Lower leg skin (tissue), 4 donors: ENCODE measurements around the gene CYS1. TPM values are rescaled to one million over a fixed set of nuclear protein-coding genes. Genes with fewer than 3 reads are reported as not detected.

Experiments
- DNase-seq, 2 donors: peaks; one replicate each; pipeline ENCODE4 v3.0.0-alpha.2; 2019; ENCODE audit warnings: low spot score in 2 of 2
- H3K4me3 ChIP-seq: fragments of 200-600 bp; sonication (generic); 2 replicates; pipeline ENCODE4 v1.5.1; 2017; ENCODE audit warnings: mild to moderate bottlenecking, low read depth; ENCODE audit not compliant: poor library complexity, severe bottlenecking
- POLR2A ChIP-seq, 2 donors: fragments of 450-650 bp; IDR thresholded peaks; one replicate each; pipeline ENCODE4 v1.6.1; 2016 to 2017; ENCODE audit warnings: antibody characterized with exemption in 2 of 2, mild to moderate bottlenecking in 1 of 2, moderate library complexity in 1 of 2
- WGBS, 2 donors: methylation state at CpG; one replicate each; pipeline ENCODE4 v1.1.5; 2018; 5-methylcytosine and 5-hydroxymethylcytosine counted together
- intact Hi-C: fragments of 100-400 bp; cut with DNase I; formaldehyde crosslinking; loops from one replicate; pipeline ENCODE4 v1.15.0; 2023; ENCODE audit warnings: low total_unique reads
- total RNA-seq, 4 donors: library from RNA; depleted of rRNA; stranded (reverse); fragments of >200 nt; gene quantifications; one replicate each; pipeline ENCODE4 v1.1.0, GENCODE V29; 2016
- TF ChIP-seq, protein P1 (sequence below), 3 donors: fragments of 450-650 bp; IDR thresholded peaks; one replicate each; pipeline ENCODE4 v1.5.1; 2016; ENCODE audit warnings: antibody characterized with exemption in 3 of 3, mild to moderate bottlenecking in 3 of 3, moderate library complexity in 2 of 3

CYS1 gene
- total RNA-seq, 4 donors from 2014 or later, result 0.25 to 0.98 (median 0.62) TPM; not detected in 1

DNA sequence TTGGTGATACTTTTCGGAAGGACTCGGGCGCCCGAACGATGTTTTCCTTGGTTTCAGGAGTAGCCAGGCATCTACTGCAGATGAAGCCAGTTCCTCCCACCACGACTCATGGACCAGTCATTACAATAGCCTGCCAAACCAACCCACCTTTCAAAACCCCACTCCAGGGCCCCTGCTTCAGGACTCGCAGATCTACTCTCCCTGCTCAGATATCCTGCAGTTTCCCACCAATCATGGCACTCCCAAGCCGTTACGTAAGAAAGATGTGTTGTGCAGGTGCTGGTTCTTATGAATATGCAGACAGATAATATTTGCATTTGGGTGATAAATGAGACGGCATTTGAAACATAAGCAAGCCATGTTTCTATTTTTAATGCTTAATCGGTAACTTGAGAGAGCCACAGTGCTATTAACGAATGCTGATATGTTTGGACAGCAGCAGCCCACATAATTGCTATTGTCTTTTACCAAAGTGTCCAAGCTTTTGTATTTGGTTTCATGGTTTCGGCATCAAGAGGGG is 3.5 kb upstream of the CYS1 start:
- intact Hi-C loops, result no loop called here
- no peak overlapping the region for H3K4me3 ChIP-seq
- DNase-seq, result no peak
- TF ChIP-seq, protein P1, sequence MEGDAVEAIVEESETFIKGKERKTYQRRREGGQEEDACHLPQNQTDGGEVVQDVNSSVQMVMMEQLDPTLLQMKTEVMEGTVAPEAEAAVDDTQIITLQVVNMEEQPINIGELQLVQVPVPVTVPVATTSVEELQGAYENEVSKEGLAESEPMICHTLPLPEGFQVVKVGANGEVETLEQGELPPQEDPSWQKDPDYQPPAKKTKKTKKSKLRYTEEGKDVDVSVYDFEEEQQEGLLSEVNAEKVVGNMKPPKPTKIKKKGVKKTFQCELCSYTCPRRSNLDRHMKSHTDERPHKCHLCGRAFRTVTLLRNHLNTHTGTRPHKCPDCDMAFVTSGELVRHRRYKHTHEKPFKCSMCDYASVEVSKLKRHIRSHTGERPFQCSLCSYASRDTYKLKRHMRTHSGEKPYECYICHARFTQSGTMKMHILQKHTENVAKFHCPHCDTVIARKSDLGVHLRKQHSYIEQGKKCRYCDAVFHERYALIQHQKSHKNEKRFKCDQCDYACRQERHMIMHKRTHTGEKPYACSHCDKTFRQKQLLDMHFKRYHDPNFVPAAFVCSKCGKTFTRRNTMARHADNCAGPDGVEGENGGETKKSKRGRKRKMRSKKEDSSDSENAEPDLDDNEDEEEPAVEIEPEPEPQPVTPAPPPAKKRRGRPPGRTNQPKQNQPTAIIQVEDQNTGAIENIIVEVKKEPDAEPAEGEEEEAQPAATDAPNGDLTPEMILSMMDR (IDR thresholded peaks at IDR 0.05), result no peak
- no peak for TF ChIP-seq POLR2A (IDR thresholded peaks at IDR 0.05)
- WGBS, 2 donors, result 60 to 63% methylated on average over 13 of the region's 13 CpGs

DNA sequence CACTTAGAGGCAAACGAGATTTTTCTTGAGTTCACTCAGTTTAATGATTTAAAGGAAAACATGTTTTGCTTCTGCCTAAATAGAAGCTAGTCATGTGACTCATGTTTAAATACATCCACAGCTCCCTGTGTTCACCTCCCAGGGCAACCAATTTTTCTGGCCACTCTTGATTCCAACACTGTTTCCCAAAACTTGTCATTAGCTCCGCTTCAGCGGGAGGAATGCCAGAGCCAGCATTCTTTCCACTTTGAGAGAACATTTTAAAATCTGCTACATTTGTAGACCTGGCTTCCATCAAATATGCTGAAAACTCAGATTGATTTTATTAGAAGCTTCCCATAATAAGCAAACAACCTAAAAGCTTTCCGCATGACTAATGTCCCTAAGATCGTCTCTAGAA is 2.8 kb upstream of the CYS1 start:
- 35 to 45% methylated on average over 5 of the region's 5 CpGs for WGBS, 2 donors
- intact Hi-C loops, result no loop called here
- no peak for TF ChIP-seq POLR2A (IDR thresholded peaks at IDR 0.05)
- TF ChIP-seq, protein P1 (IDR thresholded peaks at IDR 0.05), result no peak
- H3K4me3 ChIP-seq, result no peak overlapping the region
- no peak for DNase-seq

DNA sequence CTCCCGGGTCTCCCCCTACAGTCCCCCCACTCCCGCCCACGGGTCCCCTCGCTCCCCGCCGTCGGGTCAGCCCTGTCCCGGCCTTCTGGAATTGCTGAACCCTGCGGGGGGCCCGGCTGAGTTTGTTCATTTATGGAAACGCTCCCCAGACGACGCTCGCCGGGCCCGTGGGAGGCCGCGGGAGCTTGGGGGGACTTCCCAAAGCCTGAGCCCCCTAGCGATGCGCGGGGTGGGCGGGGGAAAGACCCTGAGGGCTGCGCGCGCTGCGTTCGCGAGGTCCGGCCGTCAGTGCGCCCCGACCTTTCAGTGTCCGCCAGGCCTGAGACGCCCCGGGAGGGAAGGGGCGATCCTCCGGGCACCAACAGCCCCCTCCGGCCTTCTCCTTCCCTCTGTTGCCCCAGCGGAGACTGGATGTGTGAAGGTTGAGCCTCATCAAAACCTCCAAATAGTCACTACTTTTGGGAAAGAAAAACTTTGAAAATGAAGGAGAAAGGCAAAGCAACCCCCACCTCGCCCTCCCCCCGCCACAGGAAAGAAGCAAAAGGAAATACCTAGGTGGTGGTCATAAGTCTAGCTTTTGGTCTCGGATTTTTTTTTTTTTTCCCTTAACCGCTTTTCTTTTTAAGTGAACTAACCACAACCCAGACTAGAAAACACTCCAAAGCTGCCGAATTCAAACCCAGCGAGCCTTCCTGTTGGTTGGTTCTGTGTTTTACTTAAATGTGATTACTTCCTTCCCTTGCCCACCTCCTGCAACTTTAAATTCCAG is 509 bp upstream of the CYS1 start:
- TF ChIP-seq POLR2A (IDR thresholded peaks at IDR 0.05), result no peak
- TF ChIP-seq, protein P1 (IDR thresholded peaks at IDR 0.05), result no peak
- no peak overlapping the region for H3K4me3 ChIP-seq
- WGBS, 2 donors, result 9 to 17% methylated on average over 30 to 42 of the region's 45 CpGs
- DNase-seq, result no peak
- intact Hi-C loops, result no loop called here

DNA sequence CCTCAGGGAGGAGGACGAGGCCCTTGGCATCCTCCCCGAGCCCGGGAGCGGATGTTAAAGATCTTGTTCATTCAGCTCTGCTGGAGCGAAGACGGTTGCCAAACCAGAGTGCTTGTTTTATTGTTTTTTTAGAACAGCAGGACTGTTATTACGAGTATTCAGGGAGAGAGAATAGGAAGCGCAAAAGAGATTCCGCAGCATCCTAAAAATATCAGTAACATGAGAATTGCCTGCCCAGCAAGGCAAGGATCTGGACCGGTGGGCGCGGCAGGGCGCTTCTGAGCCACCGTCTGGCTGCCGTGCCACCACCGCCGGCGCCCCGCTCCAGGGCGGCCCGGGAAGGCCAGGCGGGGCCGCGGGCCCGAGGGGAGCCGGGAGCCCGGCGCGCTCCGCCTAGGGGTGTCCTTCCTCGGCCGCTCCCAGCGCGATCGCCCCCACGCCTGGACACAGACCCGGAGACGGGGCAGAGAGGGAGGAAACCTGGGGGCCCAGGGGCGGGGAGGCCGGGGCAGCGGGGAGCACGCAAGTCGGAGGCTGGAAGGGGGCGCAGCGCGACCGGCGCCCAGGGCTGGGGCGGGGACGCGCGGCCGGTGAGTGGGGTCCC is 843 bp downstream of the CYS1 start:
- WGBS, 2 donors, result 1 to 4% methylated on average over 26 to 38 of the region's 53 CpGs
- peak overlapping the region; percentile 8 for H3K4me3 ChIP-seq
- intact Hi-C loops, result loop anchor here (10.0 kb wide), 1 partner anchor 585 kb away; no protein-coding TSS in a partner anchor
- TF ChIP-seq, protein P1 (IDR thresholded peaks at IDR 0.05), result no peak
- TF ChIP-seq POLR2A (IDR thresholded peaks at IDR 0.05), result no peak
- DNase-seq, result no peak

DNA sequence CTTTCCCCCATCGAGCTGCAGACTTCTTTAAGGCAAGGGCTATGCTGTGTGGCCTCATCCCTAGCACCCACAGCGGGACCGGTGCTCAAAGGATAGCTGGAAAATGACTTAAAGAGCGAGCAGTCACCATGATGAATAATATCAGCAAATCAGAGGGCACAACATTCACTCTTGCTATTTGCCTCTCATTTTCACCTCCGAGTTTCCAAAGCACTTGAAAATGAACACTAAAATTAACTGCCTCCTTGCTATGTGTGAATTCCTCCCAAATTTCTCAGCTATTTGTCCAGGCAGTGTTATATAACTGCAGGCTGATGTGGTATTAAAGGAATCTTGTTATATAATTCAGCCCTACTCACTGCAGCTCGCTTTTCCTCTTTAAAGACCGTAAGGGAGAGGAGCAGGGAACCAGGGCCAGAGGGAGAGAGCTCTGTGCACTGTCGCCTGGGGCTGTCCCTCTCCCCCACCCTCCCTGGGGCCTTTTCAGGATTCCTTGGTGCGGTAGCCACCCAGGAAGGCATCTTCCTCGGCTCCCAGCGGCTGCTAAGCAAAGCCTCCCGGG is 1.4 kb downstream of the CYS1 start:
- intact Hi-C loops, result loop anchor here (10.0 kb wide), 1 partner anchor 586 kb away; no protein-coding TSS in a partner anchor
- TF ChIP-seq POLR2A (IDR thresholded peaks at IDR 0.05), result no peak
- TF ChIP-seq, protein P1 (IDR thresholded peaks at IDR 0.05), result no peak
- 22 to 24% methylated on average over 12 of the region's 12 CpGs for WGBS, 2 donors

More for the DNA sequence above, 1.4 kb downstream of the CYS1 start:
- no peak for DNase-seq
- no peak overlapping the region for H3K4me3 ChIP-seq
